B cell (primary cell): Measurements from ENCODE around the gene CCDC7. TPM values are rescaled to one million over a fixed set of nuclear protein-coding genes. Genes with fewer than 3 reads are reported as not detected.

Source experiments
- ATAC-seq: fragments of 200-7000 bp; cut with Tn5 transposase; one replicate; pipeline ENCODE4 v1.10.0; 2021; ENCODE audit warnings: low read depth, mild to moderate bottlenecking, moderate number of reproducible peaks, moderate library complexity
- CTCF ChIA-PET: fragments of 350-600 bp; sonication (Branson Sonifier 250); formaldehyde crosslinking; loops from one replicate; lab custom pipeline; 2021; ENCODE audit warnings: antibody characterized with exemption, inconsistent platforms; lab: Charles Lee
- POLR2A ChIA-PET: fragments of 350-600 bp; sonication (Branson Sonifier 250); formaldehyde crosslinking; loops from one replicate; lab custom pipeline; 2021; ENCODE audit warnings: antibody characterized with exemption; lab: Charles Lee
- DNase-seq: peaks from one replicate; pipeline ENCODE4 v3.0.0; 2013
- H2AFZ ChIP-seq: 2 replicates; pipeline ENCODE4 v1.6.1; 2012; ENCODE audit warnings: mild to moderate bottlenecking, low read depth, low read length; ENCODE audit not compliant: insufficient read depth, poor library complexity, severe bottlenecking
- H3K27ac ChIP-seq, 2 donors: 1 replicate in 1 of 2; 2 replicates in 1 of 2; pipeline ENCODE4 v1.5.1; 2012 to 2013; ENCODE audit warnings: low read length in 2 of 2, mild to moderate bottlenecking in 2 of 2, moderate library complexity in 1 of 2
- H3K27me3 ChIP-seq, 4 experiments: fragments of 200-600 bp in 1 of 4; sonication (generic) in 1 of 4; replicated peaks in 1 of 4; 1 replicate in 2 of 4; 2 replicates in 2 of 4; pipeline versions ENCODE4 v1.6.1 to v1.7.0; 2013 to 2016; ENCODE audit warnings: low read length in 3 of 4, mild to moderate bottlenecking in 2 of 4, mixed read lengths in 1 of 4, moderate library complexity in 1 of 4; ENCODE audit not compliant: insufficient read depth in 4 of 4, control insufficient read depth in 3 of 4; ENCODE audit errors: control extremely low read depth in 1 of 4
- H3K36me3 ChIP-seq, 2 experiments: replicated peaks in 1 of 2; 1 replicate in 1 of 2; 2 replicates in 1 of 2; pipeline versions ENCODE4 v1.6.1 to v1.7.1; 2013; ENCODE audit warnings: low read length in 1 of 2; ENCODE audit not compliant: insufficient read depth in 2 of 2, control insufficient read depth in 1 of 2; ENCODE audit errors: control extremely low read depth in 1 of 2, extremely low read depth in 1 of 2
- H3K4me1 ChIP-seq, 2 donors: fragments of 200-600 bp in 1 of 2; sonication (generic) in 1 of 2; 1 replicate in 1 of 2; 2 replicates in 1 of 2; pipeline versions ENCODE4 v1.5.1 to v1.6.1; 2013 to 2017; ENCODE audit warnings: low read length in 2 of 2; ENCODE audit not compliant: control insufficient read depth in 2 of 2, insufficient read depth in 2 of 2
- H3K4me2 ChIP-seq: replicated peaks from 2 replicates; pipeline ENCODE3; 2012; ENCODE audit warnings: mild to moderate bottlenecking, low read depth, low read length; ENCODE audit not compliant: poor library complexity, severe bottlenecking
- H3K4me3 ChIP-seq, 5 experiments: fragments of 200-600 bp in 1 of 5; sonication (generic) in 1 of 5; 1 replicate in 3 of 5; 2 replicates in 2 of 5; pipeline versions ENCODE4 v1.5.1 to v1.7.0; 2011 to 2016; ENCODE audit warnings: low read length in 4 of 5, mild to moderate bottlenecking in 4 of 5, low read depth in 2 of 5, control low read depth in 1 of 5, moderate library complexity in 1 of 5; ENCODE audit not compliant: insufficient read depth in 1 of 5; ENCODE audit errors: control extremely low read depth in 1 of 5, extremely low read depth in 1 of 5
- H3K79me2 ChIP-seq: fragments of 200-600 bp; sonication (generic); one replicate; pipeline ENCODE4 v1.6.0; 2016; ENCODE audit warnings: low read length; ENCODE audit not compliant: control insufficient read depth, insufficient read depth
- H3K9ac ChIP-seq: fragments of 200-600 bp; sonication (generic); 2 replicates; pipeline ENCODE4 v1.6.1; 2017; ENCODE audit warnings: mild to moderate bottlenecking, low read length, moderate library complexity
- H3K9me3 ChIP-seq, 3 donors: one replicate each; pipeline versions ENCODE4 v1.6.1 to v1.7.1; 2013; ENCODE audit warnings: low read length in 2 of 3; ENCODE audit not compliant: control insufficient read depth in 2 of 3, insufficient read depth in 1 of 3; ENCODE audit errors: control extremely low read depth in 1 of 3
- H4K20me1 ChIP-seq: 2 replicates; pipeline ENCODE4 v1.6.0; 2012; ENCODE audit warnings: mild to moderate bottlenecking, low read length; ENCODE audit not compliant: insufficient read depth, control insufficient read depth, poor library complexity, severe bottlenecking
- H3K27ac Mint-ChIP-seq: one replicate; pipeline ENCODE4 v1.8.0; 2021; ENCODE audit warnings: mixed read lengths
- H3K27me3 Mint-ChIP-seq: one replicate; pipeline ENCODE4 v1.8.0; 2021; ENCODE audit warnings: mixed read lengths
- H3K4me1 Mint-ChIP-seq: one replicate; pipeline ENCODE4 v1.8.0; 2021; ENCODE audit warnings: mixed read lengths
- H3K4me3 Mint-ChIP-seq: one replicate; pipeline ENCODE4 v1.8.0; 2021; ENCODE audit warnings: mixed read lengths
- H3K9me3 Mint-ChIP-seq: one replicate; pipeline ENCODE4 v1.8.0; 2022; ENCODE audit warnings: mixed read lengths; ENCODE audit not compliant: insufficient read depth
- EZH2 ChIP-seq: IDR thresholded peaks from 2 replicates; pipeline ENCODE4 v1.6.1; 2012; ENCODE audit warnings: borderline replicate concordance, low read depth, mild to moderate bottlenecking, moderate library complexity, low read length; ENCODE audit not compliant: insufficient read depth, poor library complexity, severe bottlenecking
- WGBS: methylation state at CpG from one replicate; pipeline ENCODE4 v1.1.5; 2013; ENCODE audit warnings: missing lambda C conversion rate; ENCODE audit not compliant: insufficient coverage; 5-methylcytosine and 5-hydroxymethylcytosine counted together
- intact Hi-C: fragments of 100-400 bp; cut with micrococcal nuclease; formaldehyde crosslinking; loops from one replicate; pipeline ENCODE4 v1.10.0; 2022
- polyA plus RNA-seq: library from polyadenylated mRNA; depleted of rRNA; stranded (reverse); fragments of >200 nt; gene quantifications from 2 replicates; pipeline ENCODE4 v1.2.3, GENCODE V29; 2012
- total RNA-seq, 2 donors: library from RNA; stranded (reverse); fragments of 120-200 nt in 1 of 2; gene quantifications; 1 replicate in 1 of 2; 2 replicates in 1 of 2; pipeline versions ENCODE4 v1.2.3 to v1.2.4, GENCODE V29; 2013 to 2022
- TF ChIP-seq, protein P1 (sequence below): fragments of 200-600 bp; IDR thresholded peaks from one replicate; pipeline ENCODE4 v1.8.0; 2022; ENCODE audit warnings: antibody characterized with exemption, mild to moderate bottlenecking

CCDC7 gene
- total and polyA plus RNA-seq, 2 donors (not counting 1 experiment from before 2014, with no cell fraction given), result 2.6 to 26.6 TPM

DNA sequence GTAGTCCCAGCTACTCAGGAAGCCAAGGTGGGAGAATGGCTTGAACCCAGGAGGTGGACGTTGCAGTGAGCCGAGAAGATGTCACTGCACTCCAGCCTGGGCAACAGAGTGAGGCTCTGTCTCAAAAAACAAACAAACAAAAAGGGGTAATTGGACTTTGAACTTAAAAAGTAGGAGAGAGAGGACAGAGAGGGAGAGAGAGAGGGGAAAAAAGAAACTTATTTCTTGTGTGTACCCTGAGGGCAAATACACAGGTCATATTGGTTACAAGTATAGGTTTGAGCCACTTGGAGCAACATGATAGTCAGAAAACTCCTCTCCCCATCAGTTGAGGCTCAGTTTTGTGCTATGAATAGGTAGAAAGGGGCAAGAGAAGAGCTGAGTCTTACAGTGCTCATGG lies 42.8 kb upstream of the CCDC7 start:
- H3K9me3 ChIP-seq, result peaks cover 0 to 3% (median 0%) of the 10 kb centered on the region in 3 donors
- H3K4me3 ChIP-seq, result no peak overlapping the region
- no peak overlapping the region for H3K27ac ChIP-seq
- ChIA-PET CTCF (no interaction called here), POLR2A (no interaction called here)
- WGBS, result no CpG with 5 or more reads among the region's 2 CpGs
- H3K9ac ChIP-seq, result no peak overlapping the region
- Mint-ChIP-seq H3K9me3 (no peaks in the 10 kb centered on the region), H3K4me1 (no peaks in the 10 kb centered on the region), H3K4me3 (no peak overlapping the region), H3K27me3 (peaks cover 4% of the 10 kb centered on the region), H3K27ac (no peak overlapping the region)
- ATAC-seq (no peak), DNase-seq (no peak)
- H3K4me2 ChIP-seq, result no peak overlapping the region
- H3K36me3 ChIP-seq, result no peaks in the 10 kb centered on the region
- no peaks in the 10 kb centered on the region for H4K20me1 ChIP-seq
- H2AFZ ChIP-seq, result no peak overlapping the region
- TF ChIP-seq, protein P1, sequence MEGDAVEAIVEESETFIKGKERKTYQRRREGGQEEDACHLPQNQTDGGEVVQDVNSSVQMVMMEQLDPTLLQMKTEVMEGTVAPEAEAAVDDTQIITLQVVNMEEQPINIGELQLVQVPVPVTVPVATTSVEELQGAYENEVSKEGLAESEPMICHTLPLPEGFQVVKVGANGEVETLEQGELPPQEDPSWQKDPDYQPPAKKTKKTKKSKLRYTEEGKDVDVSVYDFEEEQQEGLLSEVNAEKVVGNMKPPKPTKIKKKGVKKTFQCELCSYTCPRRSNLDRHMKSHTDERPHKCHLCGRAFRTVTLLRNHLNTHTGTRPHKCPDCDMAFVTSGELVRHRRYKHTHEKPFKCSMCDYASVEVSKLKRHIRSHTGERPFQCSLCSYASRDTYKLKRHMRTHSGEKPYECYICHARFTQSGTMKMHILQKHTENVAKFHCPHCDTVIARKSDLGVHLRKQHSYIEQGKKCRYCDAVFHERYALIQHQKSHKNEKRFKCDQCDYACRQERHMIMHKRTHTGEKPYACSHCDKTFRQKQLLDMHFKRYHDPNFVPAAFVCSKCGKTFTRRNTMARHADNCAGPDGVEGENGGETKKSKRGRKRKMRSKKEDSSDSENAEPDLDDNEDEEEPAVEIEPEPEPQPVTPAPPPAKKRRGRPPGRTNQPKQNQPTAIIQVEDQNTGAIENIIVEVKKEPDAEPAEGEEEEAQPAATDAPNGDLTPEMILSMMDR, result no peak
- intact Hi-C loops, result no loop called here
- H3K79me2 ChIP-seq, result no peaks in the 10 kb centered on the region
- H3K27me3 ChIP-seq, result no peaks in the 10 kb centered on the region
- no peaks in the 10 kb centered on the region for H3K4me1 ChIP-seq

DNA sequence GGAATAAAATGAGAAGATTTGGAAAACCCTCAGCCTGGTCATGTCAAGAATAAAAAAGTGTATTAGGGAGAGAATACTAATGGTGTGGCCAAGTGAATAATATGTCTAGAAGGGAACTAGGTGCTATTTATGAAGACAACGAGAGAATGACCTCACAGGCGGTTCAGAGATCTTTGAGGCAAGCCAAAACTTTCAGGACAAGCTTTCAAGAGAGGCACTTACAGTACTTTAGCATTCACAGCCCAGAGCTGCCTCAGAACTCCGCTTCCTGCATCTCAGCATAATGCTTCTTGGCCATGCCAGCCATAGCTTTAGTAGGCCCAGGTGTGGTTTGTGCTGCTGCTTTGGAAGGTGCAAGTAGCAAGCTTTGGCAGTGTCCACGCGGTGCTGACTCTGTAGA lies 37.2 kb upstream of the CCDC7 start:
- WGBS, result 95% methylated on average over 4 of the region's 5 CpGs
- Histone ChIP-seq H3K4me3 (no peak overlapping the region), H3K4me1 (no peaks in the 10 kb centered on the region), H3K27ac (no peak overlapping the region), H3K27me3 (peaks cover 0 to 3% (median 0%) of the 10 kb centered on the region in 4 experiments), H2AFZ (no peak overlapping the region), H3K4me2 (no peak overlapping the region), H3K9ac (no peak overlapping the region), H3K9me3 (peaks cover 0 to 7% (median 0%) of the 10 kb centered on the region in 3 donors), H3K36me3 (no peaks in the 10 kb centered on the region), H4K20me1 (no peaks in the 10 kb centered on the region), H3K79me2 (no peaks in the 10 kb centered on the region)
- CTCF ChIA-PET, result no interaction called here
- intact Hi-C loops, result no loop called here
- POLR2A ChIA-PET, result no interaction called here
- DNase-seq, result no peak
- H3K27ac Mint-ChIP-seq, result no peak overlapping the region
- H3K27me3 Mint-ChIP-seq, result peaks cover 15% of the 10 kb centered on the region
- no peak for ATAC-seq
- H3K9me3 Mint-ChIP-seq, result no peaks in the 10 kb centered on the region
- no peak for TF ChIP-seq EZH2
- TF ChIP-seq, protein P1, result no peak
- H3K4me1 Mint-ChIP-seq, result no peaks in the 10 kb centered on the region
- no peak overlapping the region for H3K4me3 Mint-ChIP-seq
